ENCODE data around the gene FANCC.

Gene FANCC

GRCh38 chr9:95061916-95062595 is 255.5 kb downstream of the FANCC start:
- no peaks in the 10 kb centered on the region for H3K27me3 Mint-ChIP-seq (ENCODE audit: low read depth)
- no peak for TF ChIP-seq CTCF (IDR thresholded peaks at IDR 0.05; ENCODE audit: unreplicated experiment in 3 of 3)
- no peaks in the 10 kb centered on the region for H3K9me3 Mint-ChIP-seq
- peaks cover 75% of the 10 kb centered on the region for H3K4me1 Mint-ChIP-seq
- peak overlapping the region; percentile 76 to 82 (median 80) for H3K27ac Mint-ChIP-seq
- H3K4me3 Mint-ChIP-seq: peak overlapping the region in 1 of 3 experiments; percentile 32
- peaks cover 37% of the 10 kb centered on the region for H3K36me3 Mint-ChIP-seq (ENCODE audit: low read depth)

- H3K36me3 Mint-ChIP-seq (ENCODE audit: low read depth): peaks cover 34% of the 10 kb centered on the region
- peak overlapping the region in 1 of 3 experiments; percentile 1 for H3K4me3 Mint-ChIP-seq
- H3K9me3 Mint-ChIP-seq: no peaks in the 10 kb centered on the region
- H3K27ac Mint-ChIP-seq: peak overlapping the region; percentile 38 to 61 (median 38)
- TF ChIP-seq CTCF (IDR thresholded peaks at IDR 0.05; ENCODE audit: unreplicated experiment in 3 of 3): no peak
- H3K27me3 Mint-ChIP-seq (ENCODE audit: low read depth): no peaks in the 10 kb centered on the region
- peaks cover 87% of the 10 kb centered on the region for H3K4me1 Mint-ChIP-seq
Measured at GRCh38 chr9:95060916-95061315, 256.6 kb downstream of the FANCC start.

GRCh38 chr9:95060234-95060633 is 257.3 kb downstream of the FANCC start:
- Mint-ChIP-seq H3K4me3 (no peak overlapping the region), H3K9me3 (no peaks in the 10 kb centered on the region), H3K4me1 (peaks cover 91% of the 10 kb centered on the region), H3K36me3 (ENCODE audit: low read depth) (peaks cover 34% of the 10 kb centered on the region), H3K27me3 (ENCODE audit: low read depth) (no peaks in the 10 kb centered on the region), H3K27ac (peak overlapping the region in 2 of 3 experiments; percentile 62 to 86)
- no peak for TF ChIP-seq CTCF (IDR thresholded peaks at IDR 0.05; ENCODE audit: unreplicated experiment in 3 of 3)

- H3K36me3 Mint-ChIP-seq (ENCODE audit: low read depth): peaks cover 29% of the 10 kb centered on the region
- H3K9me3 Mint-ChIP-seq: no peaks in the 10 kb centered on the region
- no peaks in the 10 kb centered on the region for H3K27me3 Mint-ChIP-seq (ENCODE audit: low read depth)
Measured at GRCh38 chr9:95058795-95059386, 258.6 kb downstream of the FANCC start.

GRCh38 chr9:95058121-95058785 is 259.3 kb downstream of the FANCC start:
- no peak for TF ChIP-seq CTCF (IDR thresholded peaks at IDR 0.05; ENCODE audit: unreplicated experiment in 3 of 3)

More at GRCh38 chr9:95058795-95059386, 258.6 kb downstream of the FANCC start:
- H3K4me3 Mint-ChIP-seq: no peak overlapping the region
- TF ChIP-seq CTCF (IDR thresholded peaks at IDR 0.05; ENCODE audit: unreplicated experiment in 3 of 3): no peak
- peak overlapping the region; percentile 73 to 94 (median 86) for H3K27ac Mint-ChIP-seq
- H3K4me1 Mint-ChIP-seq: peaks cover 94% of the 10 kb centered on the region

More at GRCh38 chr9:95058121-95058785, 259.3 kb downstream of the FANCC start:
- Mint-ChIP-seq H3K27me3 (ENCODE audit: low read depth) (no peaks in the 10 kb centered on the region), H3K27ac (peak overlapping the region; percentile 45 to 94 (median 86)), H3K4me3 (peak overlapping the region in 2 of 3 experiments; percentile 44 to 59), H3K4me1 (peaks cover 90% of the 10 kb centered on the region), H3K9me3 (no peaks in the 10 kb centered on the region), H3K36me3 (ENCODE audit: low read depth) (peaks cover 25% of the 10 kb centered on the region)

Measured in nephron (organoid).